ENCODE measurements around the gene PRKCE.

The PRKCE gene

DNA sequence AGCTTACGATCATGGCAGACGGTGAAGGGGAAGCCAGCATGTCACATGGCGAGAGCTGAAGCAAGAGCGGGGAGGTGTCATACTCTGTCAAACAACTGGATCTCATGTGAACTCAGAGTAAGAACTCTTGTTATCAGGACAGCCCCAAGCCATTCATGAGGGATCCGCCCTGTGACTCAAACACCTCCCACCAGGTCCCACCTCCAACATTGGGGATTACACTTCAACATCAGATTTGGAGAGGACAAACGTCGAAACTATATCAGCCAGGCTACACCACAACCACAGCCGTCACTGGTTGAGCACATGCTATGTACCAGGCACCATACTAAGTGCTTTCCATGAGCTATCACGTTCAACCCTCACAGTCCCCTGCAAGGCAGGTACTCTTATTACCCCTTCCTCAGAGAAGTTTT is 293.8 kb downstream of the PRKCE start:
- Histone ChIP-seq H3K4ac (ENCODE audit: low read depth, low read length) (no peak overlapping the region), H3K27ac (ENCODE audit: low read depth, low read length) (no peak overlapping the region), H3K4me3 (ENCODE audit: low read length) (no peak overlapping the region), H2BK120ac (ENCODE audit: low read depth, low read length) (no peak overlapping the region), H3K23ac (ENCODE audit: low read length) (no peak overlapping the region), H2AK5ac (ENCODE audit: low read length) (no peak overlapping the region), H3K4me2 (ENCODE audit: low read length) (no peak overlapping the region), H3K79me1 (ENCODE audit: low read length) (no peaks in the 10 kb centered on the region), H2BK5ac (ENCODE audit: low read length) (no peak overlapping the region), H3K79me2 (ENCODE audit: control insufficient read depth, insufficient read depth, low read length) (no peaks in the 10 kb centered on the region), H2BK15ac (replicated peaks; ENCODE audit: low read depth) (no peak overlapping the region), H3K27me3 (ENCODE audit: insufficient read depth, low read length, poor library complexity) (no peaks in the 10 kb centered on the region), H3K4me1 (ENCODE audit: control insufficient read depth, low read depth, low read length) (no peaks in the 10 kb centered on the region), H3K9ac (ENCODE audit: low read length) (no peak overlapping the region), H3K18ac (ENCODE audit: low read length) (no peak overlapping the region), H4K8ac (ENCODE audit: low read depth, low read length) (no peak overlapping the region), H3K56ac (ENCODE audit: low read length) (no peak overlapping the region), H4K5ac (ENCODE audit: low read length) (no peak overlapping the region), H3K36me3 (ENCODE audit: control insufficient read depth, insufficient read depth, low read length) (no peaks in the 10 kb centered on the region)
- no CpG with 5 or more reads among the region's 9 CpGs for WGBS (ENCODE audit: extremely low coverage, insufficient coverage, low lambda C conversion rate)
- no peak for DNase-seq

GRCh38 chr2:45946023-45946422 is 294.5 kb downstream of the PRKCE start:
- Histone ChIP-seq H3K79me2 (ENCODE audit: control insufficient read depth, insufficient read depth, low read length) (no peaks in the 10 kb centered on the region), H3K27ac (ENCODE audit: low read depth, low read length) (no peak overlapping the region), H4K5ac (ENCODE audit: low read length) (no peak overlapping the region), H2BK5ac (ENCODE audit: low read length) (no peak overlapping the region), H4K8ac (ENCODE audit: low read depth, low read length) (no peak overlapping the region), H3K56ac (ENCODE audit: low read length) (no peak overlapping the region), H3K4me2 (ENCODE audit: low read length) (no peak overlapping the region), H3K9ac (ENCODE audit: low read length) (no peak overlapping the region), H3K4me1 (ENCODE audit: control insufficient read depth, low read depth, low read length) (no peaks in the 10 kb centered on the region), H2AK5ac (ENCODE audit: low read length) (no peak overlapping the region), H3K18ac (ENCODE audit: low read length) (no peak overlapping the region), H3K23ac (ENCODE audit: low read length) (no peak overlapping the region), H3K36me3 (ENCODE audit: control insufficient read depth, insufficient read depth, low read length) (no peaks in the 10 kb centered on the region), H2BK120ac (ENCODE audit: low read depth, low read length) (no peak overlapping the region), H3K4ac (ENCODE audit: low read depth, low read length) (no peak overlapping the region), H3K27me3 (ENCODE audit: insufficient read depth, low read length, poor library complexity) (no peaks in the 10 kb centered on the region), H3K79me1 (ENCODE audit: low read length) (no peaks in the 10 kb centered on the region), H2BK15ac (replicated peaks; ENCODE audit: low read depth) (no peak overlapping the region), H3K4me3 (ENCODE audit: low read length) (no peak overlapping the region)
- DNase-seq: no peak
- no CpG with 5 or more reads among the region's 3 CpGs for WGBS (ENCODE audit: extremely low coverage, insufficient coverage, low lambda C conversion rate)

DNA sequence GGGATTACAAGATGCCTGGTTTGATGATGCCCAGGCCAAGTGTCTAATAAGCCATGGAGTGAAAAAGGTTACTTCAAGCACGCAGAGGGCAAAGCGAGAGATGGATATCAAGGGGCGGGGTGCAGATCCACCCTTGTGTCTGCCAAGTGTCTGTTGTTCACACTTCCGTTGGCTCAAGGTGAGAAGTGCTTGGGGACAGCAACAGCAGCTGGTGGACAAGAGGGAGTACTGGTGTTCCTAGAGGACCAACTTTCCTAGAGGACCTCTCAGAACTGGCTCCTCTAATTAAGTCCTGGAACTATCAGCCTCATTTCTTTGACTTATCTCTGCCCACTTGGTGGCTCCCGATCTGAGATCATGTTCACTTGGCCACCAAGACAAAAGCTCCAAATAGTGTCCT is 299.1 kb downstream of the PRKCE start:
- no peak overlapping the region for H3K4ac ChIP-seq (ENCODE audit: low read depth, low read length)
- H4K8ac ChIP-seq (ENCODE audit: low read depth, low read length): no peak overlapping the region
- H3K23ac ChIP-seq (ENCODE audit: low read length): no peak overlapping the region
- H4K5ac ChIP-seq (ENCODE audit: low read length): no peak overlapping the region
- H2BK15ac ChIP-seq (replicated peaks; ENCODE audit: low read depth): no peak overlapping the region
- H2BK5ac ChIP-seq (ENCODE audit: low read length): no peak overlapping the region
- H3K18ac ChIP-seq (ENCODE audit: low read length): no peak overlapping the region
- H2AK5ac ChIP-seq (ENCODE audit: low read length): no peak overlapping the region
- H3K27ac ChIP-seq (ENCODE audit: low read depth, low read length): no peak overlapping the region
- H3K79me1 ChIP-seq (ENCODE audit: low read length): no peaks in the 10 kb centered on the region
- no peak overlapping the region for H2BK120ac ChIP-seq (ENCODE audit: low read depth, low read length)
- no peaks in the 10 kb centered on the region for H3K79me2 ChIP-seq (ENCODE audit: control insufficient read depth, insufficient read depth, low read length)
- H3K56ac ChIP-seq (ENCODE audit: low read length): no peak overlapping the region
- DNase-seq: no peak
- H3K27me3 ChIP-seq (ENCODE audit: insufficient read depth, low read length, poor library complexity): no peaks in the 10 kb centered on the region
- H3K4me3 ChIP-seq (ENCODE audit: low read length): no peak overlapping the region
- no peaks in the 10 kb centered on the region for H3K36me3 ChIP-seq (ENCODE audit: control insufficient read depth, insufficient read depth, low read length)
- no peak overlapping the region for H3K4me2 ChIP-seq (ENCODE audit: low read length)
- no peak overlapping the region for H3K9ac ChIP-seq (ENCODE audit: low read length)
- no CpG with 5 or more reads among the region's 5 CpGs for WGBS (ENCODE audit: extremely low coverage, insufficient coverage, low lambda C conversion rate)
- no peaks in the 10 kb centered on the region for H3K4me1 ChIP-seq (ENCODE audit: control insufficient read depth, low read depth, low read length)

DNA sequence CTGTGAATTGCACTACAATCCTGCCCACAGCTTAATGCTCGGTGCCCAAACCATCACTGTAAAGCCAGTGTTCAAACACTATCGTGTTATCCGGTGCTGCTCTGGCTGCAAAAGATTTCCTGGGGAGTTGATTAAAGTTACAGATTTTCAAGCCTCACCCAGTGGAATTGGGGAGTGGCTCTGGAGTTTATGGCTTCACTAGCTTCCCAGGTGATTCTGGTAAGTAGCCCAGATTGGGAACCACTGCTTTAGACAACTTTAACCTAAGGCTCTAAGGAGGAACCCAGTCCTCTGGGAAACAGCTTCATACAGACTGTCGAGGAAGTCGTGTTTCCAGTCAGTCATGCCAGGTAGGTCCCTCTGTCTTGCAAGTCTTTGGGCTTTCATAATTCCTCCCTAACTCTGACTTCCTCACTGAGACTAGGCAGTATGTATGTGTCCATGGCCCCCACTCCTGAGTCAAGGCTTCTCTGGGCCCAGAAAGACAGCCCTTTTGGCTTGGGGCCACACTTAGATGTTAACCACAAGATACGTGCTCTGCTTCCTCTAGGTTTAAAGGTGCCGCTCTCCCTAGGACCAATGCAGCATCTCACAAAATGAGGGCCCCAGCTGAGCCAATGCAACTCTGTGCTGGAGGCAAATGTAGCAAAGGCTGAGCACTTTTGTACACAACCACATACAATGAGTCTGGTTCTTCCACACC is 299.7 kb downstream of the PRKCE start:
- no peak overlapping the region for H3K4ac ChIP-seq (ENCODE audit: low read depth, low read length)
- H3K79me1 ChIP-seq (ENCODE audit: low read length): no peaks in the 10 kb centered on the region
- no peak overlapping the region for H4K8ac ChIP-seq (ENCODE audit: low read depth, low read length)
- no peak overlapping the region for H3K56ac ChIP-seq (ENCODE audit: low read length)
- no peak overlapping the region for H2BK15ac ChIP-seq (replicated peaks; ENCODE audit: low read depth)
- H3K36me3 ChIP-seq (ENCODE audit: control insufficient read depth, insufficient read depth, low read length): no peaks in the 10 kb centered on the region
- H3K18ac ChIP-seq (ENCODE audit: low read length): no peak overlapping the region
- H3K23ac ChIP-seq (ENCODE audit: low read length): no peak overlapping the region
- no peak overlapping the region for H3K27ac ChIP-seq (ENCODE audit: low read depth, low read length)
- no peak overlapping the region for H2BK5ac ChIP-seq (ENCODE audit: low read length)
- H3K4me3 ChIP-seq (ENCODE audit: low read length): no peak overlapping the region
- H3K79me2 ChIP-seq (ENCODE audit: control insufficient read depth, insufficient read depth, low read length): no peaks in the 10 kb centered on the region
- no peak overlapping the region for H2BK120ac ChIP-seq (ENCODE audit: low read depth, low read length)
- no peak overlapping the region for H3K9ac ChIP-seq (ENCODE audit: low read length)
- no peaks in the 10 kb centered on the region for H3K27me3 ChIP-seq (ENCODE audit: insufficient read depth, low read length, poor library complexity)
- no peak overlapping the region for H3K4me2 ChIP-seq (ENCODE audit: low read length)
- no peak overlapping the region for H2AK5ac ChIP-seq (ENCODE audit: low read length)
- H3K4me1 ChIP-seq (ENCODE audit: control insufficient read depth, low read depth, low read length): no peaks in the 10 kb centered on the region
- no CpG with 5 or more reads among the region's 7 CpGs for WGBS (ENCODE audit: extremely low coverage, insufficient coverage, low lambda C conversion rate)
- no peak overlapping the region for H4K5ac ChIP-seq (ENCODE audit: low read length)
- no peak for DNase-seq

- no peak overlapping the region for H3K9ac ChIP-seq (ENCODE audit: low read length)
- no peak overlapping the region for H4K5ac ChIP-seq (ENCODE audit: low read length)
- H3K18ac ChIP-seq (ENCODE audit: low read length): no peak overlapping the region
- no peaks in the 10 kb centered on the region for H3K79me2 ChIP-seq (ENCODE audit: control insufficient read depth, insufficient read depth, low read length)
- no peak overlapping the region for H3K27ac ChIP-seq (ENCODE audit: low read depth, low read length)
- DNase-seq: no peak
- H3K79me1 ChIP-seq (ENCODE audit: low read length): no peaks in the 10 kb centered on the region
- H2BK5ac ChIP-seq (ENCODE audit: low read length): no peak overlapping the region
- no peak overlapping the region for H4K8ac ChIP-seq (ENCODE audit: low read depth, low read length)
- H3K27me3 ChIP-seq (ENCODE audit: insufficient read depth, low read length, poor library complexity): no peaks in the 10 kb centered on the region
- no peaks in the 10 kb centered on the region for H3K36me3 ChIP-seq (ENCODE audit: control insufficient read depth, insufficient read depth, low read length)
- H3K4me3 ChIP-seq (ENCODE audit: low read length): no peak overlapping the region
- H3K4ac ChIP-seq (ENCODE audit: low read depth, low read length): no peak overlapping the region
- no peak overlapping the region for H3K4me2 ChIP-seq (ENCODE audit: low read length)
- H3K23ac ChIP-seq (ENCODE audit: low read length): no peak overlapping the region
- H3K56ac ChIP-seq (ENCODE audit: low read length): no peak overlapping the region
- no peaks in the 10 kb centered on the region for H3K4me1 ChIP-seq (ENCODE audit: control insufficient read depth, low read depth, low read length)
- no peak overlapping the region for H2AK5ac ChIP-seq (ENCODE audit: low read length)
- no peak overlapping the region for H2BK120ac ChIP-seq (ENCODE audit: low read depth, low read length)
- no peak overlapping the region for H2BK15ac ChIP-seq (replicated peaks; ENCODE audit: low read depth)
- no CpG with 5 or more reads among the region's 4 CpGs for WGBS (ENCODE audit: extremely low coverage, insufficient coverage, low lambda C conversion rate)
Measured at GRCh38 chr2:45952591-45952990, 301.1 kb downstream of the PRKCE start.
